ENCODE data around the gene TMEM43. TPM values are rescaled to one million over a fixed set of nuclear protein-coding genes. Genes with fewer than 3 reads are reported as not detected.

TMEM43 gene
- total RNA-seq, 6 experiments from 2014 or later = 9.3 to 16.8 (median 14.6) TPM

GRCh38 chr3:14183015-14183577 is 58.2 kb downstream of the TMEM43 start:
- no peaks in the 10 kb centered on the region for H3K27me3 ChIP-seq
- H3K4me3 ChIP-seq = no peak overlapping the region
- no peak for DNase-seq
- peaks cover 0 to 34% (median 7%) of the 10 kb centered on the region in 4 donors for H3K36me3 ChIP-seq
- TF ChIP-seq POLR2A (IDR thresholded peaks at IDR 0.05) (no peak), CTCF (IDR thresholded peaks at IDR 0.05) (no peak)
- H3K4me1 ChIP-seq = peaks cover 0 to 20% (median 0%) of the 10 kb centered on the region in 4 donors
- 56% methylated on average over 2 of the region's 2 CpGs for WGBS (ENCODE audit: insufficient coverage, low coverage, low lambda C conversion rate, missing lambda C conversion rate)
- no peaks in the 10 kb centered on the region for H3K9me3 ChIP-seq
- intact Hi-C loops (cut with DNase I) = no loop called here
- H3K27ac ChIP-seq = no peak overlapping the region
- ATAC-seq = no peak

- no peak overlapping the region for H3K4me3 ChIP-seq
- TF ChIP-seq POLR2A (IDR thresholded peaks at IDR 0.05) (no peak), CTCF (IDR thresholded peaks at IDR 0.05) (no peak)
- WGBS (ENCODE audit: insufficient coverage, low coverage, low lambda C conversion rate, missing lambda C conversion rate) = 97% methylated on average over 5 of the region's 5 CpGs
These were observed 62.1 kb downstream of the TMEM43 start for GRCh38 chr3:14186854-14187458.

GRCh38 chr3:14188041-14188754 is 63.3 kb downstream of the TMEM43 start:
- H3K4me1 ChIP-seq = peaks cover 0 to 4% (median 0%) of the 10 kb centered on the region in 4 donors

More at GRCh38 chr3:14186854-14187458, 62.1 kb downstream of the TMEM43 start:
- Histone ChIP-seq H3K4me1 (peaks cover 0 to 13% (median 0%) of the 10 kb centered on the region in 4 donors), H3K9me3 (no peaks in the 10 kb centered on the region), H3K27me3 (no peaks in the 10 kb centered on the region), H3K36me3 (peaks cover 0 to 28% (median 6%) of the 10 kb centered on the region in 4 donors), H3K27ac (no peak overlapping the region)
- DNase-seq (no peak), ATAC-seq (no peak)
- intact Hi-C loops (cut with DNase I) = no loop called here

More at GRCh38 chr3:14188041-14188754, 63.3 kb downstream of the TMEM43 start:
- H3K27me3 ChIP-seq = no peaks in the 10 kb centered on the region
- ATAC-seq (no peak), DNase-seq (no peak)
- no peak overlapping the region for H3K27ac ChIP-seq
- no peaks in the 10 kb centered on the region for H3K9me3 ChIP-seq
- intact Hi-C loops (cut with DNase I) = no loop called here
- TF ChIP-seq CTCF (IDR thresholded peaks at IDR 0.05) = no peak
- TF ChIP-seq POLR2A (IDR thresholded peaks at IDR 0.05) = no peak
- H3K4me3 ChIP-seq = no peak overlapping the region
- H3K36me3 ChIP-seq = peaks cover 0 to 23% (median 2%) of the 10 kb centered on the region in 4 donors
- WGBS (ENCODE audit: insufficient coverage, low coverage, low lambda C conversion rate, missing lambda C conversion rate) = 59% methylated on average over 4 of the region's 4 CpGs

Other genes with a start within 250 kb of the TMEM43 start
- gene WNT7A, start 245.0 kb upstream of the TMEM43 start, total RNA-seq = not detected
- gene CHCHD4, start 182 bp upstream of the TMEM43 start, total RNA-seq = 10 to 100 TPM in 2 of 6 experiments, 1 to 10 TPM in 4; 6.2 to 13.5 (median 8.4) TPM
- gene XPC, start 53.5 kb downstream of the TMEM43 start, total RNA-seq = 10 to 100 TPM; 14.4 to 23.1 (median 20.0) TPM
- 1 to 10 TPM; 4.5 to 7.4 (median 6.1) TPM for gene LSM3, start 53.8 kb downstream of the TMEM43 start, total RNA-seq